Caco-2 (cell line): ENCODE results near the gene HOXA5. TPM values are rescaled to one million over a fixed set of nuclear protein-coding genes. Genes with fewer than 3 reads are reported as not detected.
A peak's percentile ranks its signal among the peaks of the same experiment; 100 is the strongest.

Source experiments
- BruUV-seq: library from RNA; stranded (reverse); fragments of 400-500 nt; replicated peaks from 2 replicates; lab custom pipeline; 2021; lab: Mats Ljungman, UMichigan
- CTCF ChIA-PET: fragments of 300-600 bp; sonication (Branson Sonifier 250); formaldehyde crosslinking; loops from one replicate; lab custom pipeline; 2022; ENCODE audit warnings: antibody characterized with exemption; lab: Charles Lee
- POLR2A ChIA-PET: fragments of 300-600 bp; sonication (Branson Sonifier 250); formaldehyde crosslinking; loops from one replicate; lab custom pipeline; 2022; ENCODE audit warnings: antibody characterized with exemption; lab: Charles Lee
- DNase-seq, 2 experiments: peaks; one replicate each; pipeline versions ENCODE4 v3.0.0 to v3.0.0-alpha.2; 2020 to 2022
- H3K27me3 ChIP-seq: replicated peaks from 2 replicates; pipeline ENCODE4 v1.6.0; 2011; ENCODE audit warnings: low read length; ENCODE audit not compliant: control insufficient read depth, insufficient read depth
- H3K36me3 ChIP-seq: 2 replicates; pipeline ENCODE4 v1.5.1; 2011; ENCODE audit warnings: low read length; ENCODE audit not compliant: control insufficient read depth, insufficient read depth
- H3K4me1 ChIP-seq: fragments of 250-450 bp; sonication (Bioruptor Pico); 2 replicates; pipeline ENCODE4 v1.5.1; 2020; ENCODE audit warnings: mild to moderate bottlenecking
- H3K4me3 ChIP-seq: 2 replicates; pipeline ENCODE4 v1.5.1; 2011; ENCODE audit warnings: low read depth, mild to moderate bottlenecking, control low read depth, low read length
- H3K9me3 ChIP-seq: fragments of 250-450 bp; sonication (Bioruptor Pico); 2 replicates; pipeline ENCODE4 v1.5.1; 2020; ENCODE audit warnings: mild to moderate bottlenecking, moderate library complexity
- H3K27ac Mint-ChIP-seq: one replicate; pipeline ENCODE4 v1.8.0; 2022; ENCODE audit warnings: mixed read lengths; ENCODE audit not compliant: unreplicated experiment
- H3K27me3 Mint-ChIP-seq: one replicate; pipeline ENCODE4 v1.8.0; 2022; ENCODE audit warnings: mixed read lengths; ENCODE audit not compliant: insufficient read depth, unreplicated experiment
- H3K36me3 Mint-ChIP-seq: one replicate; pipeline ENCODE4 v1.8.0; 2022; ENCODE audit warnings: mild to moderate bottlenecking, mixed read lengths; ENCODE audit not compliant: insufficient read depth, unreplicated experiment
- H3K4me1 Mint-ChIP-seq: one replicate; pipeline ENCODE4 v1.8.0; 2022; ENCODE audit warnings: low read depth, mixed read lengths; ENCODE audit not compliant: unreplicated experiment
- H3K4me3 Mint-ChIP-seq: one replicate; pipeline ENCODE4 v1.8.0; 2022; ENCODE audit warnings: mild to moderate bottlenecking, moderate library complexity, mixed read lengths; ENCODE audit not compliant: unreplicated experiment
- H3K9me3 Mint-ChIP-seq: one replicate; pipeline ENCODE4 v1.8.0; 2022; ENCODE audit warnings: mixed read lengths; ENCODE audit not compliant: unreplicated experiment
- intact Hi-C: fragments of 100-400 bp; cut with micrococcal nuclease; formaldehyde crosslinking; loops from one replicate; pipeline ENCODE4 v1.10.0; 2022; ENCODE audit not compliant: unreplicated experiment
- total RNA-seq: library from RNA; stranded (reverse); gene quantifications from 2 replicates; pipeline ENCODE4 v1.2.3, GENCODE V29; 2022
- TF ChIP-seq, protein P1 (sequence below), 2 experiments: fragments of 200-600 bp in 1 of 2; IDR thresholded peaks; 1 replicate in 1 of 2; 2 replicates in 1 of 2; pipeline versions ENCODE4 v1.5.1 to v1.8.0; 2011 to 2022; ENCODE audit warnings: antibody characterized with exemption in 1 of 2, control low read depth in 1 of 2, inconsistent platforms in 1 of 2, low read depth in 1 of 2, low read length in 1 of 2, mild to moderate bottlenecking in 1 of 2, moderate library complexity in 1 of 2; ENCODE audit not compliant: insufficient read depth in 1 of 2, severe bottlenecking in 1 of 2, unreplicated experiment in 1 of 2

Gene HOXA5
- total RNA-seq, 1 experiment from 2014 or later = 4.9 TPM

DNA sequence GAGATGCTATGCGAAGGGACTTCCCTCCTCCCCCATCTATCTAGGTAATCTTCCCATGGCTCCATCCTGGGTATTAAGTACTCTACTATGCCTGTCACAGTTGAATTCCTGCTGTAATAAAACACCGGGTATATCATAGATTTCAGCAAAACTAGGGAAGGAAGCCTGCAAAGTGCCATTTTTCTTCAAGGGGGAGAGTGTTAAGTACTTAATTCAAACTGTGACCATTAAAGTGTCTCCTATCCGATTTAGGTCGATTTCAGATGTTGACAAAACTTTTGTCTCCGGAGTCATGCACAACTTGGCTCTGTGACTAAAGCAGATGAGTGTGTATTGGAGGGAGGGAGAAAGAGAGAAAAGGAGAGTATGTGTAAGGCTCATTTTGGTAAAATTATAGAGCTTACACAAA lies 17.5 kb downstream of the HOXA5 start:
- no peaks in the 10 kb centered on the region for H3K27me3 ChIP-seq
- no peaks in the 10 kb centered on the region for H3K9me3 Mint-ChIP-seq
- no peaks in the 10 kb centered on the region for H3K36me3 ChIP-seq
- no peak overlapping the region for H3K4me3 Mint-ChIP-seq
- DNase-seq = no peak
- H3K4me1 Mint-ChIP-seq = peaks cover 32% of the 10 kb centered on the region
- no peak overlapping the region for H3K4me3 ChIP-seq
- BruUV-seq = no TSS peak
- ChIA-PET CTCF (no interaction called here), POLR2A (no interaction called here)
- no peaks in the 10 kb centered on the region for H3K9me3 ChIP-seq
- intact Hi-C loops = no loop called here
- H3K27ac Mint-ChIP-seq = no peak overlapping the region
- peaks cover 29% of the 10 kb centered on the region for H3K36me3 Mint-ChIP-seq
- peaks cover 39% of the 10 kb centered on the region for H3K4me1 ChIP-seq
- no peaks in the 10 kb centered on the region for H3K27me3 Mint-ChIP-seq
- TF ChIP-seq, protein P1, sequence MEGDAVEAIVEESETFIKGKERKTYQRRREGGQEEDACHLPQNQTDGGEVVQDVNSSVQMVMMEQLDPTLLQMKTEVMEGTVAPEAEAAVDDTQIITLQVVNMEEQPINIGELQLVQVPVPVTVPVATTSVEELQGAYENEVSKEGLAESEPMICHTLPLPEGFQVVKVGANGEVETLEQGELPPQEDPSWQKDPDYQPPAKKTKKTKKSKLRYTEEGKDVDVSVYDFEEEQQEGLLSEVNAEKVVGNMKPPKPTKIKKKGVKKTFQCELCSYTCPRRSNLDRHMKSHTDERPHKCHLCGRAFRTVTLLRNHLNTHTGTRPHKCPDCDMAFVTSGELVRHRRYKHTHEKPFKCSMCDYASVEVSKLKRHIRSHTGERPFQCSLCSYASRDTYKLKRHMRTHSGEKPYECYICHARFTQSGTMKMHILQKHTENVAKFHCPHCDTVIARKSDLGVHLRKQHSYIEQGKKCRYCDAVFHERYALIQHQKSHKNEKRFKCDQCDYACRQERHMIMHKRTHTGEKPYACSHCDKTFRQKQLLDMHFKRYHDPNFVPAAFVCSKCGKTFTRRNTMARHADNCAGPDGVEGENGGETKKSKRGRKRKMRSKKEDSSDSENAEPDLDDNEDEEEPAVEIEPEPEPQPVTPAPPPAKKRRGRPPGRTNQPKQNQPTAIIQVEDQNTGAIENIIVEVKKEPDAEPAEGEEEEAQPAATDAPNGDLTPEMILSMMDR (IDR thresholded peaks at IDR 0.05; ENCODE audit: insufficient read depth in 1 of 2, low read depth in 1 of 2, low read length in 1 of 2, severe bottlenecking in 1 of 2, unreplicated experiment in 1 of 2) = no peak

DNA sequence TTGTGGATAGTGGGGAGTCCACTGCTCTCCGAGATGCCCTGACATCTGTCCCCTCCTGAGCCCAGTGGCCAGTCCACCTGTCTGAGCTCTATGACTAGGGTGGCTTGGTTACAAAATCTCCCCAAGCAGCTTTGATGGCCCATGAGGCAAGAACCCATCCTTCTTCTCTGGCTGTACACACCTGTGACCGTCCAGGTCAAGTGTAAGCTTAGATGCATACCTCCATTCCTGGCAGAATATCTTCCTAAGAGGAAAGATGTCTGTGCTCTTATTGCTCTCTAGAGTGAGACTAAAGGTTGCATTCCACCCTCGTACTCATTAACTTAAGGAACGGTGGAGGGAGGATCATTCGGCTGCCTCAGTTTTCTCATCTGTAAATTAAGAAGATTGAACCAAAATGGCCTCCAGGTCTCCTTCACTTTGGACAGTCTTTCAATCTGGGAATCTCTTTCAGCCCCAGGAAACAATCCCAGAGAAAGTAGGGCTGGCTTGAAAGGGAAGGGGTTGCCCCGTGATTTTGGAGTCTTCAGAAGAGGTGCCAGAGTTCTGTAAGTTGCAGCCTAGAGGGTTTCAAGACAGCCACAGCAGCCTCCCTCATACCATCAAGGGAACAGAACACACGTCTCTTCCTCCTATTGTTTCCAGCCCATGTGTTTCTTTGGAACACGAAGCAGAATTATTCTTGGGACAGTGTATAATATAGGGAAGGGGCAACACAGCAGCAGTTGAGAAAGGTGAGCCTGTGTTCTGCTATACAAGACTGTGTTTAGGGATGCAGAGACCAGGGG lies 18.4 kb downstream of the HOXA5 start:
- peak in 1 of 2 experiments; percentile 40 for DNase-seq
- Mint-ChIP-seq H3K27me3 (no peaks in the 10 kb centered on the region), H3K27ac (peak overlapping the region; percentile 95), H3K36me3 (peaks cover 29% of the 10 kb centered on the region), H3K9me3 (no peaks in the 10 kb centered on the region), H3K4me1 (peaks cover 34% of the 10 kb centered on the region), H3K4me3 (peak overlapping the region; percentile 92)
- Histone ChIP-seq H3K27me3 (no peaks in the 10 kb centered on the region), H3K4me1 (peaks cover 45% of the 10 kb centered on the region), H3K9me3 (no peaks in the 10 kb centered on the region), H3K4me3 (no peak overlapping the region), H3K36me3 (no peaks in the 10 kb centered on the region)
- ChIA-PET POLR2A (interaction anchor here (1.1 kb wide), 1 partner anchor 11 kb away, joined by 3 read pairs; no protein-coding TSS in a partner anchor), CTCF (no interaction called here)
- TF ChIP-seq, protein P1 (IDR thresholded peaks at IDR 0.05; ENCODE audit: insufficient read depth in 1 of 2, low read depth in 1 of 2, low read length in 1 of 2, severe bottlenecking in 1 of 2, unreplicated experiment in 1 of 2) = no peak
- no TSS peak for BruUV-seq
- intact Hi-C loops = loop anchor here (5.0 kb wide), 1 partner anchor 178 kb away; no protein-coding TSS in a partner anchor

DNA sequence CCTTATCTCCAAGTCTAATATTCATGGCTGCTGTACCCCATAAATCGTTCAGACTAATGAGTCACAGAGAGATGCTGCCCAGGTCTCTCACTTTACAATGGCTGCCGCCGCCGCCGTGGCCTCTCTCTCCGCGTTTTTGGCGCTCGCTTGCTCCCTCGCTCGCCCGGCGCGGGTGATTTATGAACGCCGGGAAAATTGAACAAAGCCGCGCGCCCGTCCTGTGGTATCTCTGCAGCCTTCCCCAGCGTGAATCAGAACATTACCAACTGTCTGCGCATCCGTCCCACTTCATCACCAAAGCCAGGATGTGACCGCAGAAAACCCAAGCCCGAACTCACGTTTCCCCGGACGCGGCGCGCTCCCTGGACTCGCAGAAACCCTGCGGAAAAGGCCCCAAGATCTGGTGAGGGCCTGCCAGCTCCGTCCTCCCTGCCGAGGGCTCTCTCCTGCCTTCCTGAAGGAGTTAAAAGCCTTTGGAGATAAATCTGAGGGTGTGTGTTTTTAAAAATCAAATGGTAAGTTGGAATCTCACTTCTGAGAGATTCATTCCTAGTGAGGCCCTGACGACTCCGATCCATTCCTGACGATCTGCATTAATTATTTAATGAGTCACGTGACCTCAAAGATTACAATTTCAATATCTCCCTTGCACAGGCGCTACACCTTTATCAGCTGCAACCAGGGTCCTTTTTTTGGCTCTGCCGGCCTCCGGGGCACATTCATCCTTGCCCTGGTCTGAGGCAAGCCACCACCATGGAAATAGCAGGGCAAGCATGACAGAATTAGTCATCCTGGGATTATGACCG lies 19.2 kb downstream of the HOXA5 start:
- Histone ChIP-seq H3K9me3 (no peaks in the 10 kb centered on the region), H3K4me1 (peaks cover 47% of the 10 kb centered on the region), H3K4me3 (no peak overlapping the region), H3K36me3 (no peaks in the 10 kb centered on the region), H3K27me3 (no peaks in the 10 kb centered on the region)
- Mint-ChIP-seq H3K9me3 (no peaks in the 10 kb centered on the region), H3K36me3 (peaks cover 30% of the 10 kb centered on the region), H3K27me3 (no peaks in the 10 kb centered on the region), H3K4me1 (peaks cover 38% of the 10 kb centered on the region), H3K27ac (peak overlapping the region; percentile 95), H3K4me3 (peak overlapping the region; percentile 92)
- TF ChIP-seq, protein P1 (IDR thresholded peaks at IDR 0.05; ENCODE audit: insufficient read depth in 1 of 2, low read depth in 1 of 2, low read length in 1 of 2, severe bottlenecking in 1 of 2, unreplicated experiment in 1 of 2) = no peak
- POLR2A ChIA-PET = interaction anchor here (1.1 kb wide), 1 partner anchor 10 kb away, joined by 3 read pairs; no protein-coding TSS in a partner anchor
- no TSS peak for BruUV-seq
- intact Hi-C loops = loop anchor here (5.0 kb wide), 1 partner anchor 177 kb away; no protein-coding TSS in a partner anchor
- CTCF ChIA-PET = no interaction called here
- DNase-seq = no peak
